ENCODE data around the gene DRC3.

The DRC3 gene

GRCh38 chr17:18004345-18004744 is 31.7 kb downstream of the DRC3 start:
- no CpG with 5 or more reads among the region's 9 CpGs for WGBS (ENCODE audit: extremely low coverage, insufficient coverage, insufficient read length)
- H2BK12ac ChIP-seq (ENCODE audit: low read length): no peak overlapping the region
- H3K9me3 ChIP-seq (ENCODE audit: insufficient read depth, low read depth, low read length): peaks cover 7% of the 10 kb centered on the region
- no peaks in the 10 kb centered on the region for H3K79me1 ChIP-seq (ENCODE audit: low read length)
- H4K12ac ChIP-seq (ENCODE audit: low read depth, low read length): no peak overlapping the region
- no peak overlapping the region for H3K14ac ChIP-seq (ENCODE audit: low read length)
- H3K4ac ChIP-seq (ENCODE audit: low read depth, low read length): no peak overlapping the region
- no peak overlapping the region for H2BK5ac ChIP-seq (ENCODE audit: low read depth, low read length, poor library complexity)
- H2BK120ac ChIP-seq (ENCODE audit: insufficient read depth, low read length, poor library complexity): no peak overlapping the region
- H3K27ac ChIP-seq (ENCODE audit: low read depth, low read length): no peak overlapping the region
- no peak overlapping the region for H3K9ac ChIP-seq (ENCODE audit: low read length)
- peaks cover 6 to 12% of the 10 kb centered on the region in 2 experiments for H3K4me1 ChIP-seq (ENCODE audit: control insufficient read depth in 1 of 2, insufficient read depth in 2 of 2, low read length in 2 of 2)
- H3K79me2 ChIP-seq (ENCODE audit: control insufficient read depth, insufficient read depth, low read length, poor library complexity): no peaks in the 10 kb centered on the region
- no peak overlapping the region for H3K4me2 ChIP-seq (ENCODE audit: low read length)
- no peak overlapping the region for H3K4me3 ChIP-seq (ENCODE audit: low read depth, low read length)
- H3K27me3 ChIP-seq (ENCODE audit: insufficient read depth, low read length): no peaks in the 10 kb centered on the region
- no peak overlapping the region for H4K8ac ChIP-seq (ENCODE audit: low read depth, low read length)
- no peak overlapping the region for H2AFZ ChIP-seq (ENCODE audit: insufficient read depth, low read length, poor library complexity)
- no peak for DNase-seq
- H3K36me3 ChIP-seq (ENCODE audit: control insufficient read depth in 1 of 2, insufficient read depth in 2 of 2, low read length in 2 of 2): peaks cover 1 to 3% of the 10 kb centered on the region in 2 experiments
- H3K18ac ChIP-seq (ENCODE audit: low read length): no peak overlapping the region
- H3K23ac ChIP-seq (ENCODE audit: low read length): no peak overlapping the region
- no peak overlapping the region for H2AK5ac ChIP-seq (ENCODE audit: low read length)
- H4K91ac ChIP-seq (ENCODE audit: low read depth, low read length): no peak overlapping the region

- no peak overlapping the region for H3K4ac ChIP-seq (ENCODE audit: low read depth, low read length)
- no peak overlapping the region for H3K4me3 ChIP-seq (ENCODE audit: low read depth, low read length)
- no peak overlapping the region for H2AK5ac ChIP-seq (ENCODE audit: low read length)
- H3K4me2 ChIP-seq (ENCODE audit: low read length): no peak overlapping the region
- no peak overlapping the region for H3K9ac ChIP-seq (ENCODE audit: low read length)
- H2AFZ ChIP-seq (ENCODE audit: insufficient read depth, low read length, poor library complexity): no peak overlapping the region
- peaks cover 6 to 12% of the 10 kb centered on the region in 2 experiments for H3K4me1 ChIP-seq (ENCODE audit: control insufficient read depth in 1 of 2, insufficient read depth in 2 of 2, low read length in 2 of 2)
- H3K79me1 ChIP-seq (ENCODE audit: low read length): no peaks in the 10 kb centered on the region
- H3K9me3 ChIP-seq (ENCODE audit: insufficient read depth, low read depth, low read length): peaks cover 8% of the 10 kb centered on the region
- H3K18ac ChIP-seq (ENCODE audit: low read length): no peak overlapping the region
- no peak overlapping the region for H4K12ac ChIP-seq (ENCODE audit: low read depth, low read length)
- H3K23ac ChIP-seq (ENCODE audit: low read length): no peak overlapping the region
- no peak overlapping the region for H3K27ac ChIP-seq (ENCODE audit: low read depth, low read length)
- H4K8ac ChIP-seq (ENCODE audit: low read depth, low read length): no peak overlapping the region
- no peak overlapping the region for H2BK5ac ChIP-seq (ENCODE audit: low read depth, low read length, poor library complexity)
- H3K79me2 ChIP-seq (ENCODE audit: control insufficient read depth, insufficient read depth, low read length, poor library complexity): no peaks in the 10 kb centered on the region
- H3K14ac ChIP-seq (ENCODE audit: low read length): no peak overlapping the region
- no peak overlapping the region for H4K91ac ChIP-seq (ENCODE audit: low read depth, low read length)
- DNase-seq: peak in 1 of 2 donors; percentile 9
- H2BK12ac ChIP-seq (ENCODE audit: low read length): no peak overlapping the region
- H3K27me3 ChIP-seq (ENCODE audit: insufficient read depth, low read length): no peaks in the 10 kb centered on the region
- WGBS (ENCODE audit: extremely low coverage, insufficient coverage, insufficient read length): no CpG with 5 or more reads among the region's 9 CpGs
- H2BK120ac ChIP-seq (ENCODE audit: insufficient read depth, low read length, poor library complexity): no peak overlapping the region
- peaks cover 1 to 4% of the 10 kb centered on the region in 2 experiments for H3K36me3 ChIP-seq (ENCODE audit: control insufficient read depth in 1 of 2, insufficient read depth in 2 of 2, low read length in 2 of 2)
Observed at GRCh38 chr17:18004884-18005305, 32.2 kb downstream of the DRC3 start.

- H2AK5ac ChIP-seq (ENCODE audit: low read length): no peak overlapping the region
- no peak overlapping the region for H3K4me2 ChIP-seq (ENCODE audit: low read length)
- no peak overlapping the region for H2BK5ac ChIP-seq (ENCODE audit: low read depth, low read length, poor library complexity)
- H3K27ac ChIP-seq (ENCODE audit: low read depth, low read length): no peak overlapping the region
- peak; percentile 61 to 72 for DNase-seq
- no peak overlapping the region for H3K4ac ChIP-seq (ENCODE audit: low read depth, low read length)
- H4K12ac ChIP-seq (ENCODE audit: low read depth, low read length): no peak overlapping the region
- no peaks in the 10 kb centered on the region for H3K79me2 ChIP-seq (ENCODE audit: control insufficient read depth, insufficient read depth, low read length, poor library complexity)
- no peak overlapping the region for H2AFZ ChIP-seq (ENCODE audit: insufficient read depth, low read length, poor library complexity)
- peaks cover 6 to 12% of the 10 kb centered on the region in 2 experiments for H3K4me1 ChIP-seq (ENCODE audit: control insufficient read depth in 1 of 2, insufficient read depth in 2 of 2, low read length in 2 of 2)
- H2BK12ac ChIP-seq (ENCODE audit: low read length): no peak overlapping the region
- H3K27me3 ChIP-seq (ENCODE audit: insufficient read depth, low read length): no peaks in the 10 kb centered on the region
- H3K9me3 ChIP-seq (ENCODE audit: insufficient read depth, low read depth, low read length): peaks cover 7% of the 10 kb centered on the region
- WGBS (ENCODE audit: extremely low coverage, insufficient coverage, insufficient read length): no CpG with 5 or more reads among the region's 3 CpGs
- H2BK120ac ChIP-seq (ENCODE audit: insufficient read depth, low read length, poor library complexity): no peak overlapping the region
- H4K91ac ChIP-seq (ENCODE audit: low read depth, low read length): no peak overlapping the region
- H3K36me3 ChIP-seq (ENCODE audit: control insufficient read depth in 1 of 2, insufficient read depth in 2 of 2, low read length in 2 of 2): peaks cover 1 to 4% of the 10 kb centered on the region in 2 experiments
- H3K79me1 ChIP-seq (ENCODE audit: low read length): no peaks in the 10 kb centered on the region
- H3K23ac ChIP-seq (ENCODE audit: low read length): no peak overlapping the region
- H3K4me3 ChIP-seq (ENCODE audit: low read depth, low read length): no peak overlapping the region
- H3K18ac ChIP-seq (ENCODE audit: low read length): no peak overlapping the region
- no peak overlapping the region for H3K14ac ChIP-seq (ENCODE audit: low read length)
- H3K9ac ChIP-seq (ENCODE audit: low read length): no peak overlapping the region
- no peak overlapping the region for H4K8ac ChIP-seq (ENCODE audit: low read depth, low read length)
Observed at GRCh38 chr17:18005496-18005895, 32.8 kb downstream of the DRC3 start.

GRCh38 chr17:18006495-18007239 is 34.0 kb downstream of the DRC3 start:
- no peaks in the 10 kb centered on the region for H3K27me3 ChIP-seq (ENCODE audit: insufficient read depth, low read length)
- no CpG with 5 or more reads among the region's 31 CpGs for WGBS (ENCODE audit: extremely low coverage, insufficient coverage, insufficient read length)

More at GRCh38 chr17:18006495-18007239, 34.0 kb downstream of the DRC3 start:
- Histone ChIP-seq H2BK120ac (ENCODE audit: insufficient read depth, low read length, poor library complexity) (no peak overlapping the region), H3K14ac (ENCODE audit: low read length) (no peak overlapping the region), H4K12ac (ENCODE audit: low read depth, low read length) (no peak overlapping the region), H3K4me2 (ENCODE audit: low read length) (no peak overlapping the region), H3K4ac (ENCODE audit: low read depth, low read length) (no peak overlapping the region), H3K18ac (ENCODE audit: low read length) (no peak overlapping the region), H2AK5ac (ENCODE audit: low read length) (no peak overlapping the region), H3K36me3 (ENCODE audit: control insufficient read depth in 1 of 2, insufficient read depth in 2 of 2, low read length in 2 of 2) (peaks cover 4 to 5% of the 10 kb centered on the region in 2 experiments), H3K4me3 (ENCODE audit: low read depth, low read length) (no peak overlapping the region), H3K9me3 (ENCODE audit: insufficient read depth, low read depth, low read length) (peaks cover 8% of the 10 kb centered on the region), H4K8ac (ENCODE audit: low read depth, low read length) (no peak overlapping the region), H2BK5ac (ENCODE audit: low read depth, low read length, poor library complexity) (no peak overlapping the region), H3K79me1 (ENCODE audit: low read length) (no peaks in the 10 kb centered on the region), H2BK12ac (ENCODE audit: low read length) (no peak overlapping the region), H3K79me2 (ENCODE audit: control insufficient read depth, insufficient read depth, low read length, poor library complexity) (no peaks in the 10 kb centered on the region), H4K91ac (ENCODE audit: low read depth, low read length) (no peak overlapping the region), H3K23ac (ENCODE audit: low read length) (no peak overlapping the region), H2AFZ (ENCODE audit: insufficient read depth, low read length, poor library complexity) (no peak overlapping the region), H3K4me1 (ENCODE audit: control insufficient read depth in 1 of 2, insufficient read depth in 2 of 2, low read length in 2 of 2) (peaks cover 6 to 12% of the 10 kb centered on the region in 2 experiments), H3K9ac (ENCODE audit: low read length) (no peak overlapping the region), H3K27ac (ENCODE audit: low read depth, low read length) (no peak overlapping the region)
- DNase-seq: peak; percentile 62 to 77

Measured in trophoblast cell (in vitro differentiated cells and primary cell).